Cardiac fibroblast (primary cell): ENCODE results near the gene SMIM8.

Experiments used
- DNase-seq, 2 donors: peaks; one replicate each; pipeline versions ENCODE4 v3.0.0 to v3.0.0-alpha.2; 2010; ENCODE audit warnings: low read depth in 2 of 2
- H3K4me3 ChIP-seq, 2 donors: replicated peaks in 1 of 2; 1 replicate in 1 of 2; 2 replicates in 1 of 2; pipeline ENCODE4 v1.5.1; 2011; ENCODE audit warnings: low read depth in 2 of 2, low read length in 2 of 2, mild to moderate bottlenecking in 2 of 2, moderate library complexity in 1 of 2
- TF ChIP-seq, protein P1 (sequence below): IDR thresholded peaks from one replicate; pipeline ENCODE4 v1.5.1; 2011; ENCODE audit warnings: low read depth, mild to moderate bottlenecking, low read length, inconsistent platforms

SMIM8 gene

GRCh38 chr6:87344731-87345130 is 22.3 kb downstream of the SMIM8 start, which contains the start of gene C6orf163:
Gene C6orf163 (plus strand): TSS chr6:87344813. CDS start chr6:87345100, 287 bp downstream.
- TF ChIP-seq, protein P1, sequence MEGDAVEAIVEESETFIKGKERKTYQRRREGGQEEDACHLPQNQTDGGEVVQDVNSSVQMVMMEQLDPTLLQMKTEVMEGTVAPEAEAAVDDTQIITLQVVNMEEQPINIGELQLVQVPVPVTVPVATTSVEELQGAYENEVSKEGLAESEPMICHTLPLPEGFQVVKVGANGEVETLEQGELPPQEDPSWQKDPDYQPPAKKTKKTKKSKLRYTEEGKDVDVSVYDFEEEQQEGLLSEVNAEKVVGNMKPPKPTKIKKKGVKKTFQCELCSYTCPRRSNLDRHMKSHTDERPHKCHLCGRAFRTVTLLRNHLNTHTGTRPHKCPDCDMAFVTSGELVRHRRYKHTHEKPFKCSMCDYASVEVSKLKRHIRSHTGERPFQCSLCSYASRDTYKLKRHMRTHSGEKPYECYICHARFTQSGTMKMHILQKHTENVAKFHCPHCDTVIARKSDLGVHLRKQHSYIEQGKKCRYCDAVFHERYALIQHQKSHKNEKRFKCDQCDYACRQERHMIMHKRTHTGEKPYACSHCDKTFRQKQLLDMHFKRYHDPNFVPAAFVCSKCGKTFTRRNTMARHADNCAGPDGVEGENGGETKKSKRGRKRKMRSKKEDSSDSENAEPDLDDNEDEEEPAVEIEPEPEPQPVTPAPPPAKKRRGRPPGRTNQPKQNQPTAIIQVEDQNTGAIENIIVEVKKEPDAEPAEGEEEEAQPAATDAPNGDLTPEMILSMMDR = no peak
- DNase-seq = no peak

GRCh38 chr6:87346700-87347099 is 24.3 kb downstream of the SMIM8 start:
- TF ChIP-seq, protein P1 = no peak
- DNase-seq = no peak
- no peak overlapping the region for H3K4me3 ChIP-seq

More at GRCh38 chr6:87344731-87345130, 22.3 kb downstream of the SMIM8 start, which contains the start of gene C6orf163:
- no peak within 1 kb of the TSS for H3K4me3 ChIP-seq

- TF ChIP-seq, protein P1 = no peak
- DNase-seq = no peak
- no peak overlapping the region for H3K4me3 ChIP-seq
Observed at GRCh38 chr6:87349896-87350295, 27.5 kb downstream of the SMIM8 start.

- TF ChIP-seq, protein P1 = no peak
- DNase-seq = peak in 1 of 2 donors; percentile 44
Observed at GRCh38 chr6:87350516-87350915, 28.1 kb downstream of the SMIM8 start.

DNA sequence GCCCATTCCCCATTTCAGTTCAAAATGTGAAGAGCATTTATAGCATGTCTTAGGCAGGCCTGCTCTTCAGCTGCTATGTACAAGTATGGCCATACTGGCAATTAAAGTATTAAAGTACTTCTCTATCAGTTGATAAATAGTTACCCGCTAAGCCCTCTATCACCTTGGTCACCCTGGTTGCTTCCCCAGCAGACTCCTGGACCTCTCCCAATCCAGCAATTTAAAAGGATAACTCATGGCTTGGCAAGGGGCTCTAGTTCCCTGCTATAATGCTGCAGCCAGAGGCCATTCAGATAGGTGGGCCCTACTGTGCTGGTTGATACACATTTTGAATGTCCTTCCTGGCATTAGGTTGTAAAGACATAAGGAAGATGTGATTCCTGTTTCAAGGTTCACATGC is 29.2 kb downstream of the SMIM8 start:
- DNase-seq = no peak
- no peak overlapping the region for H3K4me3 ChIP-seq
- TF ChIP-seq, protein P1 = no peak

More at GRCh38 chr6:87350516-87350915, 28.1 kb downstream of the SMIM8 start:
- H3K4me3 ChIP-seq = no peak overlapping the region

GRCh38 chr6:87356181-87356580 is 33.8 kb downstream of the SMIM8 start:
- DNase-seq = no peak
- no peak overlapping the region for H3K4me3 ChIP-seq
- TF ChIP-seq, protein P1 = no peak
